ENCODE results near the gene RFC4. TPM values are rescaled to one million over a fixed set of nuclear protein-coding genes. Genes with fewer than 3 reads are reported as not detected.
A peak's percentile ranks its signal among the peaks of the same experiment; 100 is the strongest.

Gene RFC4
- total and polyA plus RNA-seq, 9 of the 15 experiments (the other 6 are each of a cell fraction or from before 2014, with no cell fraction given), result 105 to 227 (median 180) TPM

DNA sequence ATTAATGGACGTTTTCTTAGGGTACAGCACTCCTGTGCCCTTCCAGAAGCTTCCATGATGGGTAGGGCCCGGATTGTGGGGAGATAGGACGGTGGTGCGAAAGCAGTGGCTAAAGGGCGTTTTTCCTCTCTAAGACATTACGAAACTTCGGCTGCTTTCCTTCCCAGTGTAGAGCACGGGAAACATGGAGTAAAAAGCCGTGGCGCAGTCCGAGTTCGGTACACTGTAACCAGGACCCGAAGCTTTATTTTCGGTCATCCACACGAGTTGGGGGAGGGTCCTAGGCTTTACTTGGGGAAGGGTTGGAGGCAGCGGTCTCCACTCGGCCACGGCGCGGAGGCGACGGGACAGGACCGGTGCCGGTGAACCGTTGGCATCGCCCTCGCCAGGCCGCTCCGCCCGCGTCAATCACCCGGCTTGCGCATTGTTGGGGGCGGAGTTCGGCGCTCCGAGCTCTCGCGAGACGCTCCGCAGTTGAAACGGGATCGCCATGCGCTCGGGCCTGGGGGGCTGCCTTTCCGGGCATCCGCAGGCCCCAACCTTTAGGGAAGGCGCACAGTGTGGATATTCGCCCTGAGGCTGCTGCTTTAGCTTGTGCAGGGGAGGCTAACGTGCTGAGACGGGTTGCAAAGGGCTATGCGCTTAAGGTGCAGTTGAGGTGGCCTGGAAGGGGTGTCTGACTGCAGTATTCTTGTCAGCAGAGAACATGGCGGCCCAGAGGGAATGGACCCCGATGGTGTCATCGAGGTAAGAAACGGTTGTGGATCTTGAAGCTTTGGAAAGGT lies 22.4 kb downstream of the RFC4 start (continued):
- TF ChIP-seq, protein P1, sequence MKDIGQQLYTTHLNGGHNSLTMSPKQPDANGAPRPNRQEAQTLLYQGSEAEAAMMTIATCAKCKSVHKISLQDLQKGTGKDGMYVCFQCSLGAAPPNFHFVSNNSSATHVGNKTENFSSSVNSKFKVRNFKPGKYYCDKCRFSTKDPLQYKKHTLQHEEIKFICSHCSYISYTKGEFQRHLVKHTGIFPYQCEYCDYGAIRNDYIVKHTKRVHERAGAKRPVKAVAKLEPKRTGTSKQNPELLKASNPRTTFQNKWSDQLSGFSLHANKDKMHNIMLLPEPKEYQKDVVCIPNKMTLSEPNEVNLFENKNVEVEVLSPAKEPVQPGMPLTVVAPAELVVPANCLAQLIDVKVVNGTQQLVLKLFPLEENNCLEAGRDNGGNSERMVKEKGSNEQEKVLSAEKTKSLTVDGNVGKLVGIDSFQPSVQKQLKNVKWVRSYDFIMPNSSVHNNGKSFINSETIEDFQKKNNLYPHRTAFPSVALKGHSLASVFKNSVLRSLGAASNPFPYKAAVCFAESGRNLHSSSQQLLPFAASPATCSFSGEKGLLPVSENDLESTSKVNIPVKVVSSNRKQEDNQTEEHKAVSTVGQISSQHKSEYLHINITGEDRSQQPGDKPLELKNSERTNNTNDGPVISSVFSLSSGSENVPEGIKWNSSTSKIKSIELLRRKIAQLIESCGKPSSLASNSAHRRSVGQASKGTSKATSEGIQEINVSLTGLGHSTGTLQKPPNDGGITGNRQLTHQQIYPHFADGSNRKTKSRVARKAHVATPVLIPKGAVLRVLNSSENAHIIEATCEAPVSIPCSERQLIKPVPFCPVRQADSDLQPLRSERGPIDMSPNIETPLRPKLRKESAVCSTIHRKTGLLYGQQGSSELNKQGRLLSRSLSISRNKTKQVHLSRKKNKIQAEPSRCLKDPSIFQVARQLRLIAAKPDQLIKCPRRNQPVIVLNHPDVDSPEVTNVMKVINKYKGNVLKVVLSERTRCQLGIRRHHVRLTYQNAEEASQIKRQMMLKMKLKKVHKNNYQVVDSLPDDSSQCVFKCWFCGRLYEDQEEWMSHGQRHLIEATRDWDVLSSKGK (CRISPR knock-in tag; IDR thresholded peaks at IDR 0.05), result no peak
- no peak for TF ChIP-seq CSDE1 (IDR thresholded peaks at IDR 0.05)
- no peak for TF ChIP-seq U2AF1 (optimal IDR thresholded peaks at IDR 0.05; ENCODE audit: low read depth, low read length)
- TF ChIP-seq RBM39 (optimal IDR thresholded peaks at IDR 0.05; ENCODE audit: low read depth, low read length), result no peak
- peak; percentile 74 for TF ChIP-seq CCNT2 (IDR thresholded peaks at IDR 0.05; ENCODE audit: borderline replicate concordance, extremely low read depth, insufficient read length, low read depth, low read length)
- TF ChIP-seq NONO (IDR thresholded peaks at IDR 0.05; ENCODE audit: low read depth in 2 of 2, low read length in 1 of 2), result 0 out of 4 replicates have a peak, but pooled peaks have one; percentile 13 to 14
- TF ChIP-seq KAT2B (IDR thresholded peaks at IDR 0.05; ENCODE audit: low read depth, low read length), result no peak
- TF ChIP-seq, protein P2, sequence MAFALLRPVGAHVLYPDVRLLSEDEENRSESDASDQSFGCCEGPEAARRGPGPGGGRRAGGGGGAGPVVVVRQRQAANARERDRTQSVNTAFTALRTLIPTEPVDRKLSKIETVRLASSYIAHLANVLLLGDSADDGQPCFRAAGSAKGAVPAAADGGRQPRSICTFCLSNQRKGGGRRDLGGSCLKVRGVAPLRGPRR (CRISPR knock-in tag; IDR thresholded peaks at IDR 0.05), result no peak
- TF ChIP-seq ZNF165 (CRISPR knock-in tag; IDR thresholded peaks at IDR 0.05; ENCODE audit: borderline replicate concordance), result peak; percentile 30; the same call in 1 of the 2 replicates
- peak; percentile 87 for TF ChIP-seq PRPF4 (IDR thresholded peaks at IDR 0.05; ENCODE audit: insufficient read depth, low read depth, low read length, poor library complexity, severe bottlenecking)
- TF ChIP-seq DPF2 (IDR thresholded peaks at IDR 0.05), result no peak
- TF ChIP-seq GABPA (tag; conservative IDR thresholded peaks at IDR 0.05; ENCODE audit: low read depth), result no peak
- no peak for TF ChIP-seq XRCC5 (IDR thresholded peaks at IDR 0.05; ENCODE audit: low read depth, low read length)
- no peak for TF ChIP-seq MBD2 (IDR thresholded peaks at IDR 0.05; ENCODE audit: borderline replicate concordance, low read depth)
- 0 out of 2 replicates have a peak, but pooled peaks have one; percentile 39 for TF ChIP-seq ZNF197 (CRISPR knock-in tag; IDR thresholded peaks at IDR 0.05; ENCODE audit: low read depth)
- TF ChIP-seq, protein P3, sequence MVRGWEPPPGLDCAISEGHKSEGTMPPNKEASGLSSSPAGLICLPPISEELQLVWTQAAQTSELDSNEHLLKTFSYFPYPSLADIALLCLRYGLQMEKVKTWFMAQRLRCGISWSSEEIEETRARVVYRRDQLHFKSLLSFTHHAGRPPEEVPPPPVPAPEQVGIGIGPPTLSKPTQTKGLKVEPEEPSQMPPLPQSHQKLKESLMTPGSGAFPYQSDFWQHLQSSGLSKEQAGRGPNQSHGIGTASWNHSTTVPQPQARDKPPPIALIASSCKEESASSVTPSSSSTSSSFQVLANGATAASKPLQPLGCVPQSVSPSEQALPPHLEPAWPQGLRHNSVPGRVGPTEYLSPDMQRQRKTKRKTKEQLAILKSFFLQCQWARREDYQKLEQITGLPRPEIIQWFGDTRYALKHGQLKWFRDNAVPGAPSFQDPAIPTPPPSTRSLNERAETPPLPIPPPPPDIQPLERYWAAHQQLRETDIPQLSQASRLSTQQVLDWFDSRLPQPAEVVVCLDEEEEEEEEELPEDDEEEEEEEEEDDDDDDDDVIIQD (CRISPR knock-in tag; IDR thresholded peaks at IDR 0.05), result no peak
- no peak for TF ChIP-seq MYBL2 (IDR thresholded peaks at IDR 0.05; ENCODE audit: low read depth)
- no peak for TF ChIP-seq MYBL2 (CRISPR knock-in tag; IDR thresholded peaks at IDR 0.05; ENCODE audit: borderline replicate concordance)
- TF ChIP-seq, protein P4, sequence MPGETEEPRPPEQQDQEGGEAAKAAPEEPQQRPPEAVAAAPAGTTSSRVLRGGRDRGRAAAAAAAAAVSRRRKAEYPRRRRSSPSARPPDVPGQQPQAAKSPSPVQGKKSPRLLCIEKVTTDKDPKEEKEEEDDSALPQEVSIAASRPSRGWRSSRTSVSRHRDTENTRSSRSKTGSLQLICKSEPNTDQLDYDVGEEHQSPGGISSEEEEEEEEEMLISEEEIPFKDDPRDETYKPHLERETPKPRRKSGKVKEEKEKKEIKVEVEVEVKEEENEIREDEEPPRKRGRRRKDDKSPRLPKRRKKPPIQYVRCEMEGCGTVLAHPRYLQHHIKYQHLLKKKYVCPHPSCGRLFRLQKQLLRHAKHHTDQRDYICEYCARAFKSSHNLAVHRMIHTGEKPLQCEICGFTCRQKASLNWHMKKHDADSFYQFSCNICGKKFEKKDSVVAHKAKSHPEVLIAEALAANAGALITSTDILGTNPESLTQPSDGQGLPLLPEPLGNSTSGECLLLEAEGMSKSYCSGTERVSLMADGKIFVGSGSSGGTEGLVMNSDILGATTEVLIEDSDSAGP (CRISPR knock-in tag; IDR thresholded peaks at IDR 0.05), result no peak; the same call in none of the 2 replicates
- no peak for TF ChIP-seq ZNF77 (CRISPR knock-in tag; IDR thresholded peaks at IDR 0.05)
- no peak for TF ChIP-seq ZKSCAN8 (CRISPR knock-in tag; IDR thresholded peaks at IDR 0.05)

All from K562 (cell line).